H1 (cell line): ENCODE results near the gene ADAMTS20. TPM values are rescaled to one million over a fixed set of nuclear protein-coding genes. Genes with fewer than 3 reads are reported as not detected.

Experiments used
- GTF2F1 ChIP-seq: IDR thresholded peaks from 2 replicates; pipeline ENCODE4 v1.6.1; 2012; ENCODE audit warnings: low read depth, low read length, improper control_type of control experiment, borderline replicate concordance
- polyA plus RNA-seq, 7 experiments: library from polyadenylated mRNA; depleted of rRNA in 3 of 7; stranded (reverse) in 5 of 7; unstranded in 2 of 7; fragments of >200 nt in 5 of 7; fragments of 200-250 nt in 2 of 7; gene quantifications; 1 replicate in 5 of 7; 2 replicates in 1 of 7; 4 replicates in 1 of 7; pipeline versions ENCODE4 v1.2.1 to v1.2.3, GENCODE V29; 2011 to 2013; ENCODE audit warnings: missing spikeins in 2 of 7, mixed read lengths in 2 of 7
- total RNA-seq: library from RNA; stranded (reverse); fragmentation: NEBNext Ultra II Directional; extraction: Animal tissue kit (Norgen Biotek cat#: 25700); gene quantifications from 2 replicates; pipeline ENCODE4 v1.2.1, GENCODE V29; 2021
- TF ChIP-seq, protein P1 (sequence below), 3 experiments: IDR thresholded peaks; 1 replicate in 2 of 3; 2 replicates in 1 of 3; pipeline versions ENCODE4 v1.5.1 to v1.6.1; 2011; ENCODE audit warnings: low read length in 3 of 3, mild to moderate bottlenecking in 3 of 3, inconsistent platforms in 2 of 3, low read depth in 1 of 3, moderate library complexity in 1 of 3; ENCODE audit not compliant: insufficient read depth in 1 of 3; ENCODE audit errors: control extremely low read depth in 1 of 3

The ADAMTS20 gene
- total and polyA plus RNA-seq, 2 of the 8 experiments (the other 6 are each of a cell fraction or from before 2014, with no cell fraction given), result 2.9 to 5.1 TPM

DNA sequence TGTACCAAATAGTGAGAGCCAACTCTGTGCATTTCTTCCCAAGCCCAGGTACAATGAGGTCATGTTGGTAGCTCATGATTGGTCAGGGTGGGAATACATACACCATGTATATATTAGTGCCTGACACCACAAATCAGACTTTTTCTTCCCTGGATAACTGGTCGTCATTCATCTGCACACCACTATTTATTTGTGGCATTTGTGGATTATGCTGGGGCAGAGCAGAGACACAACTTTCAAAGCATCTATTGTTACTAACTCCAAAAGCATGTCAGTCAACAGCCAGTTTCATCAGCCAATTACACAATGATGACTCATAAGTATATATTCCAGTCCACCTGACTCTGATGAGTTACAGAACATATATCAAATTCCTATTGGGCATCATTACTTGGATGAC, 181.7 kb downstream of the ADAMTS20 start (continued):
- TF ChIP-seq, protein P1, sequence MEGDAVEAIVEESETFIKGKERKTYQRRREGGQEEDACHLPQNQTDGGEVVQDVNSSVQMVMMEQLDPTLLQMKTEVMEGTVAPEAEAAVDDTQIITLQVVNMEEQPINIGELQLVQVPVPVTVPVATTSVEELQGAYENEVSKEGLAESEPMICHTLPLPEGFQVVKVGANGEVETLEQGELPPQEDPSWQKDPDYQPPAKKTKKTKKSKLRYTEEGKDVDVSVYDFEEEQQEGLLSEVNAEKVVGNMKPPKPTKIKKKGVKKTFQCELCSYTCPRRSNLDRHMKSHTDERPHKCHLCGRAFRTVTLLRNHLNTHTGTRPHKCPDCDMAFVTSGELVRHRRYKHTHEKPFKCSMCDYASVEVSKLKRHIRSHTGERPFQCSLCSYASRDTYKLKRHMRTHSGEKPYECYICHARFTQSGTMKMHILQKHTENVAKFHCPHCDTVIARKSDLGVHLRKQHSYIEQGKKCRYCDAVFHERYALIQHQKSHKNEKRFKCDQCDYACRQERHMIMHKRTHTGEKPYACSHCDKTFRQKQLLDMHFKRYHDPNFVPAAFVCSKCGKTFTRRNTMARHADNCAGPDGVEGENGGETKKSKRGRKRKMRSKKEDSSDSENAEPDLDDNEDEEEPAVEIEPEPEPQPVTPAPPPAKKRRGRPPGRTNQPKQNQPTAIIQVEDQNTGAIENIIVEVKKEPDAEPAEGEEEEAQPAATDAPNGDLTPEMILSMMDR (IDR thresholded peaks at IDR 0.05; ENCODE audit: control extremely low read depth in 1 of 3, insufficient read depth in 1 of 3, low read depth in 1 of 3, low read length in 3 of 3), result no peak
- TF ChIP-seq GTF2F1, result no peak
